ENCODE measurements around the gene TAPBPL. TPM values are rescaled to one million over a fixed set of nuclear protein-coding genes. Genes with fewer than 3 reads are reported as not detected.

TAPBPL gene
- total and polyA plus RNA-seq, 2 of the 13 experiments (the other 11 are each of a cell fraction or from before 2014, with no cell fraction given) = 10.0 to 14.5 TPM

DNA sequence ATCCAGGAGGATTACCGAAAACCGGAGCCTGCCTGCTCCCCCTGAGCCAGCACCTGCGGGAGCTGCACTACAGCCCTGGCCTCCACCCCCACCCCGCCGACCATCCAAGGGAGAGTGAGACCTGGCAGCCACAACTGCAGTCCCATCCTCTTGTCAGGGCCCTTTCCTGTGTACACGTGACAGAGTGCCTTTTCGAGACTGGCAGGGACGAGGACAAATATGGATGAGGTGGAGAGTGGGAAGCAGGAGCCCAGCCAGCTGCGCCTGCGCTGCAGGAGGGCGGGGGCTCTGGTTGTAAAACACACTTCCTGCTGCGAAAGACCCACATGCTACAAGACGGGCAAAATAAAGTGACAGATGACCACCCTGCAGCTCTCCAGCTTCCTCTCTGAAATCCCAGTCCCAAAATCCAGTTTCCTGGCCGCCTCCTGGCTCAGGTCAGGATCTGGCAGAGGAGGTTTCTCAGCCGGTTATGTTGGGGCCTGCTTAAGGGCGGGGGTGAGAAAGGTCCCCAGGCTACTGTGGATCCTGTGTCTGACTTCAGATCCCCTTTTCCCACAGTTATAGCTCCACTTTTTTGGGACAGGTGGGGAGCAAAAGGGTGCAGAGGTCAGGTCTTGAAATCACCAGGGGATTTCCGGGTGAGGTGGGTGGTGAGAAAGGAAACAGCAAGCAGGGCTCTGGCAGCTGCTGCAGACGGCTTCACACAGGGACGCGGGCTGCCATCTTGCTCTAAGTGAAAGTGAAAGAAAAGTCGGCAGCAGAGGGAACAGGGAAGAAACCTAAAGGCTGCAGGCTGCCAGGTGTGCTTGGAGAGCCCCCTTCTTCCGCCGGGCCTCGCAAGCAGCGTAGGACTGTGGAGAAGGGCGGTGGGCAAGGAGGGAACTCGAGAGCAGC lies at the start of gene TAPBPL (continued):
- TF ChIP-seq, protein P1, sequence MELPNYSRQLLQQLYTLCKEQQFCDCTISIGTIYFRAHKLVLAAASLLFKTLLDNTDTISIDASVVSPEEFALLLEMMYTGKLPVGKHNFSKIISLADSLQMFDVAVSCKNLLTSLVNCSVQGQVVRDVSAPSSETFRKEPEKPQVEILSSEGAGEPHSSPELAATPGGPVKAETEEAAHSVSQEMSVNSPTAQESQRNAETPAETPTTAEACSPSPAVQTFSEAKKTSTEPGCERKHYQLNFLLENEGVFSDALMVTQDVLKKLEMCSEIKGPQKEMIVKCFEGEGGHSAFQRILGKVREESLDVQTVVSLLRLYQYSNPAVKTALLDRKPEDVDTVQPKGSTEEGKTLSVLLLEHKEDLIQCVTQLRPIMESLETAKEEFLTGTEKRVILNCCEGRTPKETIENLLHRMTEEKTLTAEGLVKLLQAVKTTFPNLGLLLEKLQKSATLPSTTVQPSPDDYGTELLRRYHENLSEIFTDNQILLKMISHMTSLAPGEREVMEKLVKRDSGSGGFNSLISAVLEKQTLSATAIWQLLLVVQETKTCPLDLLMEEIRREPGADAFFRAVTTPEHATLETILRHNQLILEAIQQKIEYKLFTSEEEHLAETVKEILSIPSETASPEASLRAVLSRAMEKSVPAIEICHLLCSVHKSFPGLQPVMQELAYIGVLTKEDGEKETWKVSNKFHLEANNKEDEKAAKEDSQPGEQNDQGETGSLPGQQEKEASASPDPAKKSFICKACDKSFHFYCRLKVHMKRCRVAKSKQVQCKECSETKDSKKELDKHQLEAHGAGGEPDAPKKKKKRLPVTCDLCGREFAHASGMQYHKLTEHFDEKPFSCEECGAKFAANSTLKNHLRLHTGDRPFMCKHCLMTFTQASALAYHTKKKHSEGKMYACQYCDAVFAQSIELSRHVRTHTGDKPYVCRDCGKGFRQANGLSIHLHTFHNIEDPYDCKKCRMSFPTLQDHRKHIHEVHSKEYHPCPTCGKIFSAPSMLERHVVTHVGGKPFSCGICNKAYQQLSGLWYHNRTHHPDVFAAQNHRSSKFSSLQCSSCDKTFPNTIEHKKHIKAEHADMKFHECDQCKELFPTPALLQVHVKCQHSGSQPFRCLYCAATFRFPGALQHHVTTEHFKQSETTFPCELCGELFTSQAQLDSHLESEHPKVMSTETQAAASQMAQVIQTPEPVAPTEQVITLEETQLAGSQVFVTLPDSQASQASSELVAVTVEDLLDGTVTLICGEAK (IDR thresholded peaks at IDR 0.05) = no peak
- TF ChIP-seq, protein P1 (CRISPR knock-in tag; IDR thresholded peaks at IDR 0.05) = no peak
- TF ChIP-seq RBAK (CRISPR knock-in tag; IDR thresholded peaks at IDR 0.05) (no peak), NFE2L1 (CRISPR knock-in tag; IDR thresholded peaks at IDR 0.05; ENCODE audit: borderline replicate concordance) (no peak), CREB3 (CRISPR knock-in tag; IDR thresholded peaks at IDR 0.05) (no peak), KLF12 (CRISPR knock-in tag; IDR thresholded peaks at IDR 0.05; ENCODE audit: borderline replicate concordance) (peak; percentile 66; the same call in 1 of the 2 replicates), TP53 (CRISPR knock-in tag; conservative IDR thresholded peaks at IDR 0.05) (0 out of 2 replicates have a peak, but pooled peaks have one; percentile 64), SRSF1 (optimal IDR thresholded peaks at IDR 0.05; ENCODE audit: low read depth, low read length) (no peak), ARID2 (CRISPR knock-in tag; IDR thresholded peaks at IDR 0.05; ENCODE audit: borderline replicate concordance) (peak; percentile 77; the same call in 1 of the 2 replicates), HOXA3 (CRISPR knock-in tag; IDR thresholded peaks at IDR 0.05) (peak; percentile 58), ZSCAN25 (CRISPR knock-in tag; IDR thresholded peaks at IDR 0.05) (peak; percentile 19; the same call in 1 of the 2 replicates), THAP11 (CRISPR knock-in tag; IDR thresholded peaks at IDR 0.05) (peak; percentile 46; the same call in 1 of the 2 replicates)
- TF ChIP-seq, protein P2, sequence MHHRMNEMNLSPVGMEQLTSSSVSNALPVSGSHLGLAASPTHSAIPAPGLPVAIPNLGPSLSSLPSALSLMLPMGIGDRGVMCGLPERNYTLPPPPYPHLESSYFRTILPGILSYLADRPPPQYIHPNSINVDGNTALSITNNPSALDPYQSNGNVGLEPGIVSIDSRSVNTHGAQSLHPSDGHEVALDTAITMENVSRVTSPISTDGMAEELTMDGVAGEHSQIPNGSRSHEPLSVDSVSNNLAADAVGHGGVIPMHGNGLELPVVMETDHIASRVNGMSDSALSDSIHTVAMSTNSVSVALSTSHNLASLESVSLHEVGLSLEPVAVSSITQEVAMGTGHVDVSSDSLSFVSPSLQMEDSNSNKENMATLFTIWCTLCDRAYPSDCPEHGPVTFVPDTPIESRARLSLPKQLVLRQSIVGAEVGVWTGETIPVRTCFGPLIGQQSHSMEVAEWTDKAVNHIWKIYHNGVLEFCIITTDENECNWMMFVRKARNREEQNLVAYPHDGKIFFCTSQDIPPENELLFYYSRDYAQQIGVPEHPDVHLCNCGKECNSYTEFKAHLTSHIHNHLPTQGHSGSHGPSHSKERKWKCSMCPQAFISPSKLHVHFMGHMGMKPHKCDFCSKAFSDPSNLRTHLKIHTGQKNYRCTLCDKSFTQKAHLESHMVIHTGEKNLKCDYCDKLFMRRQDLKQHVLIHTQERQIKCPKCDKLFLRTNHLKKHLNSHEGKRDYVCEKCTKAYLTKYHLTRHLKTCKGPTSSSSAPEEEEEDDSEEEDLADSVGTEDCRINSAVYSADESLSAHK (CRISPR knock-in tag; IDR thresholded peaks at IDR 0.05; ENCODE audit: borderline replicate concordance) = no peak
- TF ChIP-seq, protein P3, sequence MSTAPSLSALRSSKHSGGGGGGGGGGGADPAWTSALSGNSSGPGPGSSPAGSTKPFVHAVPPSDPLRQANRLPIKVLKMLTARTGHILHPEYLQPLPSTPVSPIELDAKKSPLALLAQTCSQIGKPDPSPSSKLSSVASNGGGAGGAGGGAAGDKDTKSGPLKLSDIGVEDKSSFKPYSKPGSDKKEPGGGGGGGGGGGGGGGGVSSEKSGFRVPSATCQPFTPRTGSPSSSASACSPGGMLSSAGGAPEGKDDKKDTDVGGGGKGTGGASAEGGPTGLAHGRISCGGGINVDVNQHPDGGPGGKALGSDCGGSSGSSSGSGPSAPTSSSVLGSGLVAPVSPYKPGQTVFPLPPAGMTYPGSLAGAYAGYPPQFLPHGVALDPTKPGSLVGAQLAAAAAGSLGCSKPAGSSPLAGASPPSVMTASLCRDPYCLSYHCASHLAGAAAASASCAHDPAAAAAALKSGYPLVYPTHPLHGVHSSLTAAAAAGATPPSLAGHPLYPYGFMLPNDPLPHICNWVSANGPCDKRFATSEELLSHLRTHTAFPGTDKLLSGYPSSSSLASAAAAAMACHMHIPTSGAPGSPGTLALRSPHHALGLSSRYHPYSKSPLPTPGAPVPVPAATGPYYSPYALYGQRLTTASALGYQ (CRISPR knock-in tag; IDR thresholded peaks at IDR 0.05) = peak; percentile 72; the same call in 1 of the 2 replicates

Data from HepG2 (cell line).